Liver (tissue), 3 donors: ENCODE measurements around the gene KRTAP2-1.

Experiments used
- CTCF ChIP-seq: fragments of 150-350 bp; IDR thresholded peaks from 2 replicates; pipeline ENCODE4 v1.5.1; 2017; ENCODE audit warnings: improper control_type of control experiment, low read depth, low read length; ENCODE audit not compliant: missing input control
- GABPA ChIP-seq, 2 donors: IDR thresholded peaks in 1 of 2; conservative IDR thresholded peaks in 1 of 2; 2 replicates each; pipeline ENCODE4 v1.6.1; 2016; ENCODE audit warnings: antibody characterized with exemption in 2 of 2, mild to moderate bottlenecking in 1 of 2, moderate library complexity in 1 of 2
- JUND ChIP-seq, 2 donors: IDR thresholded peaks; 2 replicates each; pipeline ENCODE4 v1.6.1; 2016; ENCODE audit warnings: antibody characterized with exemption in 2 of 2
- MAX ChIP-seq: IDR thresholded peaks from 2 replicates; pipeline ENCODE4 v1.6.1; 2016; ENCODE audit warnings: antibody characterized with exemption
- REST ChIP-seq: IDR thresholded peaks from 2 replicates; pipeline ENCODE4 v1.6.1; 2016; ENCODE audit warnings: antibody characterized with exemption, mild to moderate bottlenecking
- donor health status: healthy.
- donor health status: healthy.

- TF ChIP-seq JUND (IDR thresholded peaks at IDR 0.05) (no peak), CTCF (no peak), GABPA (IDR thresholded peaks at IDR 0.05 in 1 of 2, conservative IDR thresholded peaks at IDR 0.05 in 1 of 2) (no peak), MAX (no peak), REST (no peak)
These were observed 27.7 kb downstream of the KRTAP2-1 start for GRCh38 chr17:41019415-41019814.
